ENCODE data around the gene CTPS1. TPM values are rescaled to one million over a fixed set of nuclear protein-coding genes. Genes with fewer than 3 reads are reported as not detected.

CTPS1 gene
- 10 to 100 TPM; 26.2 to 36.3 (median 29.5) TPM for polyA plus RNA-seq (ENCODE audit: insufficient read length in 4 of 4)

- peak; percentile 81 to 91 (median 88) for DNase-seq (ENCODE audit: low read depth in 4 of 4, low spot score in 3 of 4)
These were observed at the start of gene CTPS1 for GRCh38 chr1:40979241-40980067. Gene CTPS1 (plus strand): TSS chr1:40979696. CDS start chr1:40983291, 3,595 bp downstream.

- DNase-seq (ENCODE audit: low read depth in 4 of 4, low spot score in 3 of 4), result no peak
These were observed 49.1 kb upstream of the CTPS1 start for GRCh38 chr1:40930174-40930964.

- no peak for DNase-seq (ENCODE audit: low read depth in 4 of 4, low spot score in 3 of 4)
These were observed 47.9 kb upstream of the CTPS1 start for GRCh38 chr1:40931601-40932000.

GRCh38 chr1:40932006-40932405, 47.5 kb upstream of the CTPS1 start:
- no peak for DNase-seq (ENCODE audit: low read depth in 4 of 4, low spot score in 3 of 4)

- no peak for DNase-seq (ENCODE audit: low read depth in 4 of 4, low spot score in 3 of 4)
These were observed 42.6 kb upstream of the CTPS1 start for GRCh38 chr1:40936931-40937339.

- no peak for DNase-seq (ENCODE audit: low read depth in 4 of 4, low spot score in 3 of 4)
These were observed 41.1 kb upstream of the CTPS1 start for GRCh38 chr1:40938393-40938792.

GRCh38 chr1:40939320-40940059, 40.0 kb upstream of the CTPS1 start:
- DNase-seq (ENCODE audit: low read depth in 4 of 4, low spot score in 3 of 4), result no peak

GRCh38 chr1:40944326-40944725, 35.2 kb upstream of the CTPS1 start:
- DNase-seq (ENCODE audit: low read depth in 4 of 4, low spot score in 3 of 4), result no peak

- no peak for DNase-seq (ENCODE audit: low read depth in 4 of 4, low spot score in 3 of 4)
These were observed 34.6 kb upstream of the CTPS1 start for GRCh38 chr1:40944841-40945430.

GRCh38 chr1:40945491-40945973, 34.0 kb upstream of the CTPS1 start:
- DNase-seq (ENCODE audit: low read depth in 4 of 4, low spot score in 3 of 4), result no peak

- DNase-seq (ENCODE audit: low read depth in 4 of 4, low spot score in 3 of 4), result no peak
These were observed 30.6 kb upstream of the CTPS1 start for GRCh38 chr1:40948741-40949443.

- no peak for DNase-seq (ENCODE audit: low read depth in 4 of 4, low spot score in 3 of 4)
These were observed 29.9 kb upstream of the CTPS1 start for GRCh38 chr1:40949563-40949962.

- DNase-seq (ENCODE audit: low read depth in 4 of 4, low spot score in 3 of 4), result peak in 2 of 4 donors; percentile 16 to 36
These were observed 27.4 kb upstream of the CTPS1 start for GRCh38 chr1:40951943-40952743.

- no peak for DNase-seq (ENCODE audit: low read depth in 4 of 4, low spot score in 3 of 4)
These were observed 26.7 kb upstream of the CTPS1 start for GRCh38 chr1:40952744-40953315.

- no peak for DNase-seq (ENCODE audit: low read depth in 4 of 4, low spot score in 3 of 4)
These were observed 24.9 kb upstream of the CTPS1 start for GRCh38 chr1:40954626-40955025.

- no peak for DNase-seq (ENCODE audit: low read depth in 4 of 4, low spot score in 3 of 4)
These were observed 24.2 kb upstream of the CTPS1 start for GRCh38 chr1:40955266-40955665.

GRCh38 chr1:40956407-40956806, 23.1 kb upstream of the CTPS1 start:
- DNase-seq (ENCODE audit: low read depth in 4 of 4, low spot score in 3 of 4), result no peak

GRCh38 chr1:40958210-40958609, 21.3 kb upstream of the CTPS1 start:
- no peak for DNase-seq (ENCODE audit: low read depth in 4 of 4, low spot score in 3 of 4)

- DNase-seq (ENCODE audit: low read depth in 4 of 4, low spot score in 3 of 4), result no peak
These were observed 14.0 kb upstream of the CTPS1 start for GRCh38 chr1:40965531-40965930.

Data from left renal pelvis (tissue), 4 donors.